Activated naive CD8-positive, alpha-beta T cell treated with anti-CD3 and anti-CD28 coated beads, Interleukin-2, amount 50 U/mL, for 16 hours (primary cell): ENCODE data around the gene ODAPH.
"Not testable (repeated sequence)": the region's sequence is repeated elsewhere in the genome, so short reads cannot be mapped to it uniquely, and the experiment has no call there.

Experiments used
- DNase-seq: peaks from one replicate; pipeline ENCODE4 v3.0.0-alpha.2; 2020; ENCODE audit warnings: low read depth, low spot score

ODAPH gene, protein sequence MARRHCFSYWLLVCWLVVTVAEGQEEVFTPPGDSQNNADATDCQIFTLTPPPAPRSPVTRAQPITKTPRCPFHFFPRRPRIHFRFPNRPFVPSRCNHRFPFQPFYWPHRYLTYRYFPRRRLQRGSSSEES

DNA sequence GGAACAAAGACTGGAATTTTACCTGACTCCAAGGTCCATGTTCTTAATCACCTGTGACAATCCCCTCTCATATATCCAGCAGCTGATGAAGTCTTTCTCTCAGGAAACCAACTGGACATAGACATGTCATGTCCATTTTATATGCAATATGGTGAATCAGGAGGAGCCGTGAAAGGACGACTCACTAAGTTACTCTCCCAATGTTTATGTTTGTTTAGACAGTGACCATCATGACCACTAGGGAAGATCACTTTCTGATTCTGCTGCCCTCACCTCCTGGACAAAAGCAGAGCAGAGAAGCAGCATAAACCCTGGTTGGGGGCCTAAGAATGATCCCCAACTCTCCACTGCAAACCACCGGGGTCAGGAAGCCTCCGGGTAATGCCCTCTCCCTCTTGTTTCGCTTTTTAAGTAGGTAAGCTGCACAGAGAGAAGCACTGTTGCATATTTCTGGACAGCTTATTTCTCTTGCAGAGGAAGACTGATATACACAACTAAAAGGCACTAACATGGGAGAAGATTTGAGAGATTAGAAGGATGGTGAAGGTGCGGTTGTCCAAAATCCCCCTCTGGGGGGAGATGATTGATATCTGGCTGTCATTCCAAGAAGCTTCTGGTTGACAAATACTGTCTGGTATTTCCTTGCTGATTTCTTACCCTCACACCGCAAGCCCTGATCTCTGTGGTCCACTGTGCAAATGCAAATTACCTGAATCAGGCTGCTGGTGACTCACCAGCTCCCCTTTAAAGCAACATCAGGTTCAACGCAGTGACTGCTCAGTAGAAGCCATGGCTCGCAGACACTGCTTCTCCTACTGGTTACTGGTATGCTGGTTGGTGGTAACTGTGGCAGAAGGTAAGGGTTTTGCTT, at the start of gene ODAPH:
Gene ODAPH (plus strand): TSS at position 773 of the 871 bp plus-strand sequence. CDS start 17 bp downstream, at position 790.
- DNase-seq: no peak

DNA sequence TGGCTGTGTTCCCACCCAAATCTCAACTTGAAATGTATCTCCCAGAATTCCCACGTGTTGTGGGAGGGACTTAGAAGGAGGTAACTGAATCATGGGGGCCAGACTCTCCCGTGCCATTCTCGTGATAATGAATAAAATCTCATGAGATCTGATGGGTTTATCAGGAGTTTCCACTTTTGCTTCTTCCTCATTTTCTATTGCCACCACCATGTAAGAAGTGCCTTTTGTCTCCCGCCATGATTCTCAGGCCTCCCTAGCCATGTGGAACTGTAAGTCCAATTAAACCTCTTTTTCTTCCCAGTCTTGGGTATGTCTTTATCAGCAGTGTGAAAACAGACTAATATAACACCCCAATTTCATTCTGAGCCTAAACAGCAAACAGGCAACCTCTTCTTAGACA, 46.3 kb upstream of the ODAPH start:
- not testable (repeated sequence) for DNase-seq

DNA sequence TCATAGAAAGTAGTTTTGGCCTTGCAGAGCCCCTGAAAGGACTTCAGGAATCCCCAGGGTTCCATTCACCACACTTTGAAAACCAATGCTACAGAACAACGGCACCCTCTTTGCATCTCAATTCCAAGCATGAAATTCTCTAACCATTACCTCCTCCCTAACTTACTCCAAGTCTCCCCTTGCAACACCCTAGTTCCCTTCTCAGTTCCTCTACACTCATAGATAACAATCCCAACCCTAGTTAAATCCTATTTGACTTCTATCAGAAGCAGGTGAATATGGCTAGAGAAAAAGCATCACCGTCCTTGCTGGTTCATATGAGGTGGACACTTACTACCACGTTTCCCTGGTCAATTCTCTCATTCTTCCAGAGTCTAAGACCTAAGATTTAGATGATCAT, 44.0 kb upstream of the ODAPH start:
- no peak for DNase-seq

DNA sequence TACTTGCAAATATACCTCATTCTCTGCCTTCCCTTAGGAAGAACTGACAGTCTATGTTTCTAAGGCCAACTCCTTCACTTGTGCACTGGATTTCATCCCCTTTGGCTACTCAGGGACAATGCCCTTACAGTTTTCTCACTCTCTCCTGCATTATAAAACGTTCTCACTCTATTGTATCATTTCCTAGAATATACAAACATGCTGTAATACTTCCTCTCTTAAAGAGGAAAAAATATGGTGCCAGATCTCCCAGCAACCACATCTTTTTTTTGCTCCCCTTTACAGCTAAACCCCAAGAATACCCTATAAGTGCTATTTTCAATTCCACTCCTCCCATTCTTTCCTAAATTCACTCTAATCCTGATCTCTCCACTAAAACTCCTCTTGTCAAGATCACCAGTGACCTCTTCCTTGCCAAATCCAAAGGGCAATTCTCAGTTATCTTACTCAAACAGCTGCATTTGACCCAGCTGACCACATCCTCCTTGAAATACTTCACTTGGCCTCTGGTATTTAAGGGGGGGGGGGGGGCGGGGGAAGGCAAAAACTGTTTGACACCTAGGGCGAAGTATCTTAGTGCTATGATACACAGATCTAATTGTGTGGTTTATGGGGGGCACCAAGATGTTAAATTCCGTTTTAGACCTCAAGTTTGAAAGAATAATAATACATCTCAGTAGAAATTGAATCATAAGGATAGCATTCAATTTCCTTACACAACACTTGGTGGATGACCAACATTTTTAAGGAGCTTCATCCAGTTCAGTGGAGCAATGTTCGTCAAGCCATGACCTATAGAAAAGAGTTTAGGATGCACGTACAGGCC, 43.3 kb upstream of the ODAPH start:
- no peak for DNase-seq

DNA sequence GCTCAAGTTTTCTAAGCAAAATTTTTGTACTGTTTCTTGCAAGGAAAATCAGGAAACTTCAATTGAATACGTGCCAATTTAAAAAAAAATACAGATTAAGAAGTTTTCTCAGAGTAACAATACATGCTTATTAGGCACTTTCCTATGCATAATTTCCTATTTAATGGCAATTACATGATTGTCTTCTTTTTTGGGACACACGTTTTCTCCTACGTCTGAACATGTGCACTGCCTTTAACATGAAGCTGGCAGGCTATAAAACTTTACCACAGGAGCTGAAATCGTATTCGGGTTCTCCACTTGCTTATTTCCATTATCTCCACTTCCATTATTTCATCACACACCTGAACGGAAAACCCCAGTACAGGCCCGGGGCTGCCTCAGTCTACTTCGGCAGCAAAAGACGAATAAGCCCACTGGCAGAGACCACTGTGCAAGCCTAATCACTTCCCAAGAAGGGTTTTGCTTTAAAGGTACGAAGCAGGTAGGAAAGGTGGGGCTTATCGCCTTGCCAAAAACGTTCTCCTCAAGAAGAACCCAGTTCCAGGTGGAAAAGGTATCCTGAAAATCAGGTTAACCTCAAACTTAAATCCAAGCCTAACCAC, 42.2 kb upstream of the ODAPH start:
- no peak for DNase-seq

DNA sequence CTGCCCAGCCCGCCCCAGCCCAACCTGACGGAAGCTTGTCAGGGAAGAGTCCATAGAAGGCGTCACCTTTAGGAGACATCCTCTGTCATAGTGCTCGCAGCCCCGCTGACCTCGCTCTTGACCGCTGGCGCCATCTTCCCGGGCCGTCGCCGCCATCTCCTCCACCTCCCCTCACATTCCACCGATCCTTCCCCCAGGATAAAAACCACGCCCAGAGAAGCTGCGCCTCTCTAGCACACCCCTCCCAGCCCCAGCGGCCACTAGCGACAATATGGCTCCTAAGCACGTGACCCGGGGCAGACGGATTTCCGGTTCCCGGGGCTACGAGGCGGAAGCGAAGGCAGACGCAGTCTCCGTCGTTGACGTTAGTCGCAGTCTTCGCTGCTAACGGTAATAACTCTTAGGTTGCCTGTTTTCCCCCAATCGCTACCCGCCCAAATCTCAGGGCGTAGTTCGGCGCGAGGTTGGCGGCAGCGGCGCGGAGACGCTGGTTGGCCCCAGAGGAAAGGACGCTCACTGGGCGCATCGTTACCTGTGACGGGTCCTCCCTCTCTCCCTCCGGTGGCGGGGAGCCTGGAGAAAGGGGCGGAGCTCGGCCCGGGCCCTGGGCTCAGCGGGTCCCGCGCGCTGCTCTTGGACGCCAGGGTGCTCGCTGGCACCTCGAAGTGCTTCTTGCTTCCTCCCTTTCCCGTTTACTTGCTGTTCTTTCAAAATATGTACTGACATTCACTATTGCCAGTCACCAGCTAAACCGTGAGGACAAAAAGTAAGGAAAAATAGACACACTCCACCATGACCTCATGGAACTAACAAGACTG, 41.5 kb upstream of the ODAPH start, which contains the start of the genes RCHY1 and THAP6:
Gene RCHY1 (minus strand): TSS at position 273 of the 818 bp plus-strand sequence. CDS start 117 bp downstream, at position 156.
Gene THAP6 (plus strand): TSS at position 343 of the 818 bp plus-strand sequence. CDS start 980 bp downstream, outside the sequence.
- peak; percentile 81 for DNase-seq

DNA sequence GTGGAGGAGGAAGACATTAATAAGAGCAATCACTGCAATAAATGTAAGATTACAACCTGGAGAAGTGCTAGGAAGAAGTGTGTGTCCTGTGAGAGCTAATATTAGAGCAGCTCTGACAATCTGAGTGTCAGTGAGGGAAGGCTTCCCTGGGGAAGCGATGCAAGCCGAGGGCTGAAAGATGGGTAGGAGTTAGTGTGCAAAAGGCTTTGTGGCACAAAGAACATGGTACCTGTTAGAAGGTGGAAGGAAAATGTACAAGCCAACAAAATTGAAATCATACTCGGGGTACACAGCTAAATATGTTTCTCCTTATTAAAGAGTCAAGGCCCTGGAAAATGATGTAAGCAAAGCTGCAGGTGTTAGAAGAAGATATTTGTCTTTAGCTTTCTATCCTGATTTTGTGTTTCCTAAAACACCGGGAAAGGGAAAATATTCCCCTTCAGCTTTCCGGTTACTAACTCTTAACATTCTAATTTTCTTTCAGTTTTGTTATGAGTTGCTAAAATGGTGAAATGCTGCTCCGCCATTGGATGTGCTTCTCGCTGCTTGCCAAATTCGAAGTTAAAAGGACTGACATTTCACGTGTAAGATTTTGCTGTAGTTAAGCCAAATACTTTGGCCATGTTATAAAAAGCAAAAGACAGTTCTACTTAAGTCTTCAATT, 40.8 kb upstream of the ODAPH start:
- DNase-seq: no peak

DNA sequence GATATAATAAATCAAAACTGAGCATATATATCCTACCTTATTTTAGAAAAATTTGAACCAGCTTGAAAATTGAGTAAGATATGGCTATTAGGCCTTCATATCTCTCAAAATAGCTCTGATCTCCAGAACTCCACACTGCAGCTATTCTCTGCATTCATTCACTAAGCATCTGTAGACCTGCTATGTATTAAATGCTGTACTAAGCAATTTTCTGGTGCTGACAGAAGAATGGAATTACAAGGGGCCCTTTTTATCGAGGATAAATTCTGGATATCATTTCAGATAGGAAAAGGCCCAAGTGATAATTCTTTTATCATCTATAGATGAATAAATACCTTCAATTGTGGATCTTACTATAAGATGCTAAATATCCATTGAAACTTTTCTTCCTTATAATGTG, 39.7 kb upstream of the ODAPH start:
- DNase-seq: no peak

DNA sequence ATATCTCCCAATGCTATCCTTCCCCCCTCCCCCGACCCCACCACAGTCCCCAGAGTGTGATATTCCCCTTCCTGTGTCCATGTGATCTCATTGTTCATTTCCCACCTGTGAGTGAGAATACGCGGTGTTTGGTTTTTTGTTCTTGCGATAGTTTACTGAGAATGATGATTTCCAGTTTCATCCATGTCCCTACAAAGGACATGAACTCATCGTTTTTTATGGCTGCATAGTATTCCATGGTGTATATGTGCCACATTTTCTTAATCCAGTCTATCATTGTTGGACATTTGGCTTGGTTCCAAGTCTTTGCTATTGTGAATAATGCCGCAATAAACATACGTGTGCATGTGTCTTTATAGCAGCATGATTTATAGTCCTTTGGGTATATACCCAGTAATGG, 36.4 kb upstream of the ODAPH start:
- DNase-seq: not testable (repeated sequence)

DNA sequence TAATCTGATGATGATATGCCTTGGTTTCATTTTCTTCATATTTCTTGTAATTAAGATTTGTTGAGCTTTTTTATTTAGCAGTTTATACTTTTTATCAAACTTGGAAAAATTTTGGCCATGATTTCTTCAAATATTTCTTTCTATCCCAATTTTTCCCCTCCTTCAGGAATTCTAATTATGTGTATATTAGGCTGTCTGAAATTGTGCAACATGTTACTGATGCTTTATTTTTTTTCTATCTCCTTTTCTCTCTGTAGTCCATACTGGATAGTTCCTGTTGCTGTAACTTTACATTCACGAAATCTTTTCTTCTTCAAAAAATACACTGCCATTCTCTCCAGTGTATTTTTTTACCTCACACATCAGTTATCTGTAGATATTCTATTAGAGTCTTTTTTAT, 30.8 kb upstream of the ODAPH start:
- DNase-seq: no peak

DNA sequence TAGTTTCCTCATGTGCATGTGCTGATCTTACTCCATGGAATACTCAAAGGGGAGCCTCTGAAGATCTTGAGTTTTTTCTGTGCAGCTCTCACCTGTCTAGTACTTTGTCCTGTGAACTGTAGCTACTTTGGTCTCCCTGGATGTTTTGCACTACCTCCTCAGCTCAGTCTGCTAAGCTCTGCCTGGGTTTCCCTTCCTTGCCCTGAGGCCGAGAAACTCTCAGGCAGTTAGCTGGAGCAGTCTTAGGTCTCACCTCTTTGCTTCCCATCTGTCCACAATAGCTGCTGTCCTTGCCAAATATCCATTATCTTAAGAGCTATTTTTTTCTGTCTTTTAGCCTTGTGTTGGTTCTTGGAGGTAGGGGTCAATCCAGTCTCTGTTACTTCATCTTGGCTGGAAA, 30.0 kb upstream of the ODAPH start:
- DNase-seq: no peak

DNA sequence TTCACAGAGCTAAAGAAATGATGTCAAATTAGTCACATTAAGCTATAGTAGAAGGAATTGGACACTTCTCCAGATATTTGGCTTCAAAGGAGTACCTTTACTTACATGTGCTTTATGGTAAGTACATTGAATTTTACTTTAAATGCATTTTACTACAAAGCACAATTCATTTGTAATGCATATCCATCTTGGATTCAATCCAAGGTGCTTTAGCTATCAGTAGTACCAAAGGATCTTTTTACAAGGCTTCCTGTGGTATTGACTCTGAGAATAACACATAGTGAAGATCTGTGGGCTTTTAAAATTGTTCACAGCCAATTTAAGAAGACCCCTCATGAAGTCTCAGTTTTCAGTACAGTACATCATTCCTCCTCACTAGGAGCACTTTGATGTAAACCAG, 28.4 kb upstream of the ODAPH start:
- no peak for DNase-seq

DNA sequence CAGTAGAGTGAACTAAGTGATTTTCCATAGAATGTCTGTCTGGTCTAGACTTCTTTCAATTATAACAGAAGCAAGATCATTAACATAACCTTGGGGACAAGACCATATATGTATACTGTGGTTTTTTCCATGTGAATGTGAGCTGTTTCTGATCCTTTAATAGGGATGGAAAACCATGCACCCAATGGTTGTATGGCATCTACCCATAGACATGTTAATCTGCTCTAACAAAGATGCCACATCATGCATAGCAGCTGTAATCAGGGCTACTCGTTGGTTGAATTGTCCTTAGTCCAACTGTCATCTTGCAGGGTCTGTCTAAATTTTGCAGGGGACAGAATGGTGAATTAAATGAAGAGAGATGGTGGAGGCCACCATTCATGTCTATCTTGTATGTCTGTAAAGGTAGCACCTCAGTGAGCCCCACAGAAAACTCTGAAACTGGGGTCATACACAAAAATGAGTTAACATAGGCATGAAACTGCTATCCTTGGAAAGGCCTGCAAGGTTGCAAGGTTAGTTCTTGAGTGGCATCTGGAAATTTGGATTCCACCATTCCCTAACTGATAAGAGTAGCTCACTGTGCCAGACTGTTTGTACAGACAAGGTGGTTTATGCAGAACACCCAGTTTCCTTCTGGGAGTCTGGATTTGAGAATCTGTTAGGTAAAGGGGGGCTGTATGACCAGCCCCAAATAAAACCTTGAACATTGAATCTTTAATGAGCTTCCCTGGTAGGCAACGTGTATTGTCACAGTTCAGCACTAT, 25.1 kb upstream of the ODAPH start:
- no peak for DNase-seq

DNA sequence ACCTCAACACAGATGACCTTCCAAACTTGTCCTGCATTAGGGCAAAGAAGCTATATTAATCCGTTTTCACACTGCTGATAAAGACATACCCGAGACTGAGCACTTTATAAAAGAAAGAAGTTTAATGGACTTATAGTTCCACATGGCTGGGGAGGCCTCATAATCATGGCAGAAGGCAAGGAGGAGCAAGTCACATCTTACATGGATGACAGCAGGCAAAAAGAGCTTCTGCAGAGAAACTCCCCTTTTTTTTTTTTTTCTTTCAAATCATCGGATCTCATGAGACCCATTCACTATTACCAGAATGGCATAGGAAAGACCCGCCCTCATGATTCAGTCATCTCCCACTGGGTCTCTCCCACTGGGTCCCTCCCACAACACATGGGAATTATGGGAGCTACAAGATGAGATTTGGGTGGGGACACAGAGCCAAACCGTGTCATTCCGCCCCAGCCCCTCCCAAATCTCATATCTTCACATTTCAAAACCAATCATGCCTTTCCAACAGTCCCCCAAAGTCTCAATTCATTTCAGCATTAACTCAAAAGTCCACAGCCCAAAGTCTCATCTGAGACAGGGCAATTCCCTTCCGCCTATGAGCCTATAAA, 24.2 kb upstream of the ODAPH start:
- not testable (repeated sequence) for DNase-seq

DNA sequence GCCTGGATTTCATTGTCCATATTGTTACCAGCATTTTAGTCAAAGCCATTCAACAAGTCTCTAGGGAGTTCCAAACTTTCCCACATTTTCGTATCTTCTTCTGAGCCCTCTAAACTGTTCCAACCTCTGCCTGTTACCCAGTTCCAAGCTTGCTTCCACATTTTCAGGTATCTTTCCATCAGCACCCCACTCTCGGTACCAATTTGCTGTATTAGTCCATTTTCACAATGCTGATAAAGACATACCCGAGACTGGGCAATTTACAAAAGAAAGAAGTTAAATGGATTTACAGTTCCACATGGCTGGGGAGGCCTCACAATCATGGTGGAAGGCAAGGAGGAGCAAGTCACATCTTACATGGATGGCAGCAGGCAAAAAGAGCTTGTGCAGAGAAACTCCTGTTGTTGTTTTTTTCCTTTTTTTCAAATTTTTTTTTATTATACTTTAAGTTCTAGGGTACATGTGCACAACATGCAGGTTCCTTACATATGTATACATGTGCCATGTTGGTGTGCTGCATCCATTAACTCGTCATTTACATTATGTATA, 22.5 kb upstream of the ODAPH start:
- DNase-seq: not testable (repeated sequence)

DNA sequence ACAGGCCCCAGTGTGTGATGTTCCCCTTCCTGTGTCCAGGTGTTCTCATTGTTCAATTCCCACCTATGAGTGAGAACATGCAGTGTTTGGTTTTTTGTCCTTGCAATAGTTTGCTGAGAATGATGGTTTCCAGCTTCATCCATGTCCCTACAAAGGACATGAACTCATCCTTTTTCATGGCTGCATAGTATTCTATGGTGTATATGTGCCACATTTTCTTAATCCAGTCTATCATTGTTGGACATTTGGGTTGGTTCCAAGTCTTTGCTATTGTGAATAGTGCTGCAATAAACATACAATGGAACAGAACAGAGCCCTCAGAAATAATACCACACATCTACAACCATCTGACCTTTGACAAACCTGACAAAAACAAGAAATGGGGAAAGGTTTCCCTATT, 21.9 kb upstream of the ODAPH start:
- DNase-seq: not testable (repeated sequence)

DNA sequence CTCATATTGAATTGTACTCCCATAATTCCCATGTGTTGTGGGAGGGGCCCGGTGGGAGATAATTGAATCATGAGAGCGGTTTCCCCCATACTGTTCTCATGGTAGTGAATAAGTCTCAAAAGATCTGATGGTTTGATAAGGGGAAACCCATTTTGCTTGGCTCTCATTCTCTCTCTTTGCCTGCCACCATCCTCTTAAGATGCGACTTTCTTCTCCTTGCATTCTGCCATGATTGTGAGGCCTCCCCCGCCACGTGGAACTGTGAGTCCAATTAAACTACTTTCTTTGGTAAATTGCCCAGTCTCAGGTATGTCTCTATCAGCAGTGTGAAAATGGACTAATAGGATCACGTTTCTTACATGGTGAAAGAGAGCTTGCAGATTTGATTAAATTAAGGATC, 18.6 kb upstream of the ODAPH start:
- not testable (repeated sequence) for DNase-seq

DNA sequence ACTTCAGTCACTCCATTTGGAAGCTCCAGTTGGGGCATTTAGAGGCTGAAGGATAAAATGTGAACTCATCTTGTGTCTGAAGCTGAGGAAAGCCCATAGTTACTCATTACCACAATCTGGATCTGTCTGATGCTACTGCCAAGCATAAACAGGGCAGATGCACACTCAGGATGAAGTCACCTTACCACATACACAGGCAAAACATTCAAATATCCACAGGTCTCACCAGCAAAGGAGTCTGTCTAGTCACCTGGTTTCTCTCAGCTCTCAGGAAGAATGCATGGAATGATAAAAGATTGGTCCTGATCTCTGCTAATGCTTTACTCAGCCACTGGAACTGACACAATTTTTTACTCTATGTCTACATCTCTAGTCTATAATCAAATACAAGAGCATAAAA, 13.0 kb upstream of the ODAPH start:
- DNase-seq: no peak

DNA sequence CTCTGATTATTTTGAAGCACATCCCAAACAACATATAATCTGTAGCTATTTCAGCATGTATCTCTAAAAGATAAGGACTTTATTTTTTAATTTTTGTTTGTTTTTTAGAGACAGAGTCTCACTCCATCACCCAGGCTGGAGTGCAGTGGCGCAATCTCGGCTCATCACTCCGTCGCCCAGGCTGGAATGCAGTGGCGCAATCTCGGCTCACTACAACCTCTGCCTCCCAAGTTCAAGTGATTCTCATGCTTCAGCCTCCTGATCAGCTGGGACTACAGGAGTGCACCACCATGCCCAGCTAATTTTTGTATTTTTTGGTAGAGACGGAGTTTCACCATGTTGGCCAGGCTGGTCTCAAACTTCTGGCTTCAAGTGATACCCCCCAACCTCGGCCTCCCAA, 11.6 kb upstream of the ODAPH start:
- not testable (repeated sequence) for DNase-seq
